Endothelial cell (in vitro differentiated cells): ENCODE measurements around the gene POT1. TPM values are rescaled to one million over a fixed set of nuclear protein-coding genes. Genes with fewer than 3 reads are reported as not detected.
A peak's percentile ranks its signal among the peaks of the same experiment; 100 is the strongest.

Source experiments
- DNase-seq: peaks from one replicate; pipeline ENCODE4 v3.0.0; 2021; ENCODE audit warnings: low spot score
- H3K27ac Mint-ChIP-seq: one replicate; pipeline ENCODE4 v1.8.0; 2021; ENCODE audit warnings: mixed read lengths, inconsistent platforms; ENCODE audit not compliant: unreplicated experiment
- H3K27me3 Mint-ChIP-seq: one replicate; pipeline ENCODE4 v1.8.0; 2021; ENCODE audit warnings: mild to moderate bottlenecking, moderate library complexity, mixed read lengths, inconsistent platforms; ENCODE audit not compliant: unreplicated experiment
- H3K36me3 Mint-ChIP-seq: one replicate; pipeline ENCODE4 v1.8.0; 2021; ENCODE audit warnings: mild to moderate bottlenecking, low read depth, mixed read lengths, inconsistent platforms; ENCODE audit not compliant: unreplicated experiment
- H3K4me1 Mint-ChIP-seq: one replicate; pipeline ENCODE4 v1.8.0; 2021; ENCODE audit warnings: mild to moderate bottlenecking, mixed read lengths, inconsistent platforms; ENCODE audit not compliant: unreplicated experiment
- H3K4me3 Mint-ChIP-seq: one replicate; pipeline ENCODE4 v1.8.0; 2021; ENCODE audit warnings: mild to moderate bottlenecking, mixed read lengths, inconsistent platforms; ENCODE audit not compliant: unreplicated experiment
- H3K9me3 Mint-ChIP-seq: one replicate; pipeline ENCODE4 v1.8.0; 2021; ENCODE audit warnings: mixed read lengths, inconsistent platforms; ENCODE audit not compliant: unreplicated experiment
- total RNA-seq: library from RNA; stranded (reverse); fragmentation: NEBNext Ultra II Directional; extraction: Animal tissue kit (Norgen Biotek cat#: 25700); gene quantifications from one replicate; pipeline ENCODE4 v1.2.1, GENCODE V29; 2021; ENCODE audit not compliant: unreplicated experiment
- TF ChIP-seq, protein P1 (sequence below): fragments of 200-600 bp; sonication (generic); IDR thresholded peaks from one replicate; pipeline ENCODE4 v1.5.0; 2021; ENCODE audit warnings: antibody characterized with exemption; ENCODE audit not compliant: unreplicated experiment

POT1 gene
- total RNA-seq, 1 donor from 2014 or later = 25.7 TPM

DNA sequence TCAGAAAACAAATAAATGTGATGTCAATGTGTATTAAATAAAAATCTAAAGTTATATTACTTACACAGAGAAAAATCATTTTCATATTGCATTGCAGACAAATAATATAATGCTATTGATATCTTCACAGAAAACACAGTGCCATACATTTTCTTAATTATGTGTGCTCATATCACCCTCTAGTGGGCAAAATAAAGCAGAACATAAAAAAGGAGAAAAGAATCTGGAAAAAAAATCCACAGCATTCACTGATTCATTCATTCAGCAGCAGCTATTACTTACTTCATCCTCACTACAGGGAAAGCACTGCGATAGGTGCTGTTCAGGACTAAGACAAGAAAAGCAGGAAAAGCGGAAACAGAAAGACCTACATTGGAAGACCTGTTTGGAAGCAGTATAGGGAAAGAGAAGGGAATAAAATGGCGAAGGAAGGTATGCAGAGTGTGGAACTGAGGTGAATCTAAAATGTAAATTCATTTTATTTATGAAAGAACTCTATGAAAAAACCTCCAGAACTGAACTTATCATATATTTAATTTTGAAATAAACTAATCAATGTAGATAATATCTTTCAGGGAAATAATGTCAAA lies 73.2 kb downstream of the POT1 start:
- TF ChIP-seq, protein P1, sequence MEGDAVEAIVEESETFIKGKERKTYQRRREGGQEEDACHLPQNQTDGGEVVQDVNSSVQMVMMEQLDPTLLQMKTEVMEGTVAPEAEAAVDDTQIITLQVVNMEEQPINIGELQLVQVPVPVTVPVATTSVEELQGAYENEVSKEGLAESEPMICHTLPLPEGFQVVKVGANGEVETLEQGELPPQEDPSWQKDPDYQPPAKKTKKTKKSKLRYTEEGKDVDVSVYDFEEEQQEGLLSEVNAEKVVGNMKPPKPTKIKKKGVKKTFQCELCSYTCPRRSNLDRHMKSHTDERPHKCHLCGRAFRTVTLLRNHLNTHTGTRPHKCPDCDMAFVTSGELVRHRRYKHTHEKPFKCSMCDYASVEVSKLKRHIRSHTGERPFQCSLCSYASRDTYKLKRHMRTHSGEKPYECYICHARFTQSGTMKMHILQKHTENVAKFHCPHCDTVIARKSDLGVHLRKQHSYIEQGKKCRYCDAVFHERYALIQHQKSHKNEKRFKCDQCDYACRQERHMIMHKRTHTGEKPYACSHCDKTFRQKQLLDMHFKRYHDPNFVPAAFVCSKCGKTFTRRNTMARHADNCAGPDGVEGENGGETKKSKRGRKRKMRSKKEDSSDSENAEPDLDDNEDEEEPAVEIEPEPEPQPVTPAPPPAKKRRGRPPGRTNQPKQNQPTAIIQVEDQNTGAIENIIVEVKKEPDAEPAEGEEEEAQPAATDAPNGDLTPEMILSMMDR = peak; percentile 78
- Mint-ChIP-seq H3K27me3 (no peaks in the 10 kb centered on the region), H3K4me3 (no peak overlapping the region), H3K9me3 (no peaks in the 10 kb centered on the region), H3K4me1 (no peaks in the 10 kb centered on the region), H3K36me3 (peaks cover 13% of the 10 kb centered on the region), H3K27ac (no peak overlapping the region)
- DNase-seq = no peak

DNA sequence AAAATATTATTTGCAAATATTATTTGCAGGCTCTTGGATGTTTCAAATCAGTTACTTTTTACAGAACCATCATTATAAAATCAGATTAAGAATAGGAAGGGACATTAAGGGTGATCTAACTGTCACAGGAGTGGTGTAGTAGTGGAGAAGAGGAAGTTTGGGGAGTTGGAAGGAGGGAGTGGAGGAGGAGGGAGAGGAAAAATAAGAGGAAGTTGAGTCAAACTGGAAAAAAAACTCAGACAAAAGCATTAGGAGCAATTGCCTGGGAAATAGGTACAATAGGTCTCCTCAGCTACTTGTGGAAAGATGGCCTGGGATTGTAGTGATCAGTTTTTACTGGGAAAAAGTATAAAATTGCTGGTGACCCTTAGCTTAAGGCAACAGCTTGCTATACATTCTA lies 86.3 kb downstream of the POT1 start:
- no peak for DNase-seq
- peaks cover 22% of the 10 kb centered on the region for H3K4me1 Mint-ChIP-seq
- H3K27ac Mint-ChIP-seq = peak overlapping the region; percentile 62
- H3K36me3 Mint-ChIP-seq = peaks cover 3% of the 10 kb centered on the region
- TF ChIP-seq, protein P1 = no peak
- H3K4me3 Mint-ChIP-seq = peak overlapping the region; percentile 12
- peaks cover 2% of the 10 kb centered on the region for H3K27me3 Mint-ChIP-seq
- H3K9me3 Mint-ChIP-seq = no peaks in the 10 kb centered on the region

DNA sequence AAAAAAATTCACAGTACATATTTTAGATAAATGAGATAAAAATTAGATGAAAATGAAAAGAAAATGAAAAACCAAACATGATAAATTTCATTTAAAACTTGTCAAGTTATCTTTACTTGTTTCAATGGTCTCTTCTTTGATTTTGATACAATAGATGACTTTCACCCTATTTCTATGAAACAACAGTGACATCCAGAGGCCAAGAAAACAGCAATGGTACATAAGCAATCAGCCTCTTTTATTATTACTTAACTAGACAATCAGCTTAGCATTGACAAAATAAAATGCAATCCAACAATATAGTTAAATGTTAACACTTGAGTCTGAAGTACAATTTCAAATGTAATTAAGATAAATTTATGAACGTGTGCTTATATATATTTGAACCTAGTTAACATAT lies 89.2 kb downstream of the POT1 start:
- Mint-ChIP-seq H3K27ac (no peak overlapping the region), H3K36me3 (peaks cover 3% of the 10 kb centered on the region), H3K4me3 (no peak overlapping the region), H3K27me3 (peaks cover 2% of the 10 kb centered on the region), H3K4me1 (peaks cover 26% of the 10 kb centered on the region), H3K9me3 (no peaks in the 10 kb centered on the region)
- TF ChIP-seq, protein P1 = no peak
- no peak for DNase-seq

- TF ChIP-seq, protein P1 = no peak
- H3K27me3 Mint-ChIP-seq = peaks cover 2% of the 10 kb centered on the region
- DNase-seq = no peak
- peak overlapping the region; percentile 80 for H3K27ac Mint-ChIP-seq
- no peaks in the 10 kb centered on the region for H3K9me3 Mint-ChIP-seq
- H3K4me1 Mint-ChIP-seq = peaks cover 26% of the 10 kb centered on the region
- no peak overlapping the region for H3K4me3 Mint-ChIP-seq
- H3K36me3 Mint-ChIP-seq = peaks cover 3% of the 10 kb centered on the region
These were observed 89.9 kb downstream of the POT1 start for GRCh38 chr7:124839687-124840086.

DNA sequence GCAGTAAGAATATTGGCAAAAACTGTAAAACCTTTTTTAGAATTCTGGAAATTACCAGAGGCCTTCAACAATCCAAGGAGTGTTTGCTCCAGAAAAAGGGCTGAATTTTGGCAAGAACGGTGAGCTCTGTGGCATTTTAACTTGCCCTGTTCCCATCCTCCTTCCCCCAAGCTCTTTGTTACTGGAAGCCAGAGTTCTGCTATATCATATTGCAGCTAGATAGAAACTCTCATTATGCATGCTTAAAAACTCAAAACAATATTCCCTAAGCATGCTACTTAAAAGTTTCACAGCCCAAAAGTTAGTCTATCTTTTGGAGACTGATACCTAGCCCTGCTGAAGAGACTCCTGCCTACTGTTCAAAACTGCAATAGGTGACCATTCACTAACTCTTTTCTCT lies 93.5 kb downstream of the POT1 start:
- DNase-seq = no peak
- Mint-ChIP-seq H3K36me3 (peaks cover 5% of the 10 kb centered on the region), H3K27ac (no peak overlapping the region), H3K4me3 (no peak overlapping the region), H3K27me3 (peaks cover 2% of the 10 kb centered on the region), H3K9me3 (no peaks in the 10 kb centered on the region), H3K4me1 (peaks cover 21% of the 10 kb centered on the region)
- TF ChIP-seq, protein P1 = no peak
